ENCODE results near the gene SIRT3.

The SIRT3 gene

GRCh38 chr11:213111-213510, 23.0 kb downstream of the SIRT3 start:
- no peak for DNase-seq

- no peak for DNase-seq
Measured at GRCh38 chr11:212150-213100, 23.7 kb downstream of the SIRT3 start.

- DNase-seq: no peak
Measured at GRCh38 chr11:211741-212140, 24.4 kb downstream of the SIRT3 start.

- no peak for DNase-seq
Measured at GRCh38 chr11:211295-211694, 24.8 kb downstream of the SIRT3 start.

GRCh38 chr11:210803-211180, 25.4 kb downstream of the SIRT3 start:
- no peak for DNase-seq

- DNase-seq: no peak
Measured at GRCh38 chr11:210122-210802, 25.9 kb downstream of the SIRT3 start.

- no peak for DNase-seq
Measured at GRCh38 chr11:209275-210121, 26.6 kb downstream of the SIRT3 start.

- no peak for DNase-seq
Measured at GRCh38 chr11:208917-209260, 27.3 kb downstream of the SIRT3 start.

- no peak for DNase-seq
Measured at GRCh38 chr11:208181-208916, 27.8 kb downstream of the SIRT3 start.

- no peak for DNase-seq
Measured at GRCh38 chr11:207863-208180, 28.3 kb downstream of the SIRT3 start.

GRCh38 chr11:207208-207862, 28.8 kb downstream of the SIRT3 start, which contains the start of the genes BET1L and RIC8A:
BET1L (minus strand) TSS chr11:207399; CDS start chr11:207321, 78 bp downstream.
RIC8A (plus strand) TSS chr11:207708; CDS start chr11:208855, 1,147 bp downstream.
- peak; percentile 65 for DNase-seq

GRCh38 chr11:206526-207207, 29.5 kb downstream of the SIRT3 start:
- DNase-seq: no peak

- DNase-seq: no peak
Measured at GRCh38 chr11:206002-206384, 30.1 kb downstream of the SIRT3 start.

- DNase-seq: no peak
Measured at GRCh38 chr11:205221-206001, 30.7 kb downstream of the SIRT3 start.

GRCh38 chr11:204587-205109, 31.5 kb downstream of the SIRT3 start:
- no peak for DNase-seq

- DNase-seq: no peak
Measured at GRCh38 chr11:203945-204586, 32.1 kb downstream of the SIRT3 start.

- no peak for DNase-seq
Measured at GRCh38 chr11:203056-203944, 32.8 kb downstream of the SIRT3 start.

GRCh38 chr11:202490-202889, 33.7 kb downstream of the SIRT3 start:
- no peak for DNase-seq

GRCh38 chr11:201966-202365, 34.2 kb downstream of the SIRT3 start:
- DNase-seq: no peak

Measured in cortex of kidney (tissue), 1 donor.